ENCODE measurements around the gene GPC5.
A peak's percentile ranks its signal among the peaks of the same experiment; 100 is the strongest.

The GPC5 gene

DNA sequence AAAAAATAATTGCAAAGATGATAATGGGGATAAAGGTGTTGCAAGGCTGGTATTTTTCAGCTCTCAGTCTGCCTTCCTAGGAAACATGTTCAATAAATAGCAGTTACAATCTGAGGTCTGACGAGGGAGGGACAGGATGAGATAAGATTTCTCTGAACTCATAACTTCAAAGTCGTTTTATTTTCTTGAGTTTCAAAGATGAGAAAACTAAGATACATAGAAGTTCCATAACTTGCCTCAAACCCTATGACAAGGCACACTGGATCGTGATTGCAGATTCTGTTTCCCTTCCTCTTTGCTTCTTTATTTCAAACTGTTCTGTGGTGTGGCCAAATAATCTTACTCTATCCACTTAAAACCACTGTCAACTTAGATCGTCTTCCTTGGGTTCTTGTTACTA, 327.2 kb downstream of the GPC5 start:
- no peak for DNase-seq

DNA sequence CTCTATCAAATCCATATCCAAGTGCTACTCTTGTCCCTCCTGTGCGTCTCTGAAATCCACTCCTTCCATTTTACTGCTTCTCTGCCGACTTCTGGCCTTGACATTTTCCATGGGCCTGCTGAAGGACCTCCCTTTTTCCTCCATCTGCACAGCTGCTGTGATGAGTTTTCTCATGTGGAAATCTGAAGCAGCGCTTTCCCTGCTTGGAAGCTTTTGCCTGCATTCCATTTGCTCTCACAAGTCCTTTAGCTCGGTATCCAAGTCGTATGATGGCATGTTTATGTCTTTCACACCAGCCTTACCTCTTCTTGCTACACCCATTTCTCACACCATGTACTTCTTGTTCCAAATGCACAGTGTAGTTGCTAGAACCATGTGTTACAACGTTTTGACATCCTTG, 328.2 kb downstream of the GPC5 start:
- DNase-seq = no peak

DNA sequence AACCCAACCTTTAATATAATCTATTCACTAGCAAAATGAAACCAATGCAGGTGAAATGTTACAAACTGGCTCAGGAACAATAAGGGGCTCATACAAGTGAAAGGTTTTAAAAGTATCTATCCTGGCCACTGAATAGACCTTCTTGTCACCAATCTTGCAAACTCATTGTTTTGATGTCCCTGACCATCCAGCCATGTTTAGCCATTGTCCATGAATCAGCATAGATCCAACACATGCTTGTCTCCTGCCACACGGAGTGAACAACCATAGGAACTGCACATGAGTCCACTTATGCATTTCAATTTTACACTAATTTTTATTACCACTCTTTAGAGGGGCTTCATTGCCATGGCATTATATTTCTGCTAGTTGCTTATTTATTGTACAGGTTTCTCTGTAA, 331.4 kb downstream of the GPC5 start:
- no peak for DNase-seq

DNA sequence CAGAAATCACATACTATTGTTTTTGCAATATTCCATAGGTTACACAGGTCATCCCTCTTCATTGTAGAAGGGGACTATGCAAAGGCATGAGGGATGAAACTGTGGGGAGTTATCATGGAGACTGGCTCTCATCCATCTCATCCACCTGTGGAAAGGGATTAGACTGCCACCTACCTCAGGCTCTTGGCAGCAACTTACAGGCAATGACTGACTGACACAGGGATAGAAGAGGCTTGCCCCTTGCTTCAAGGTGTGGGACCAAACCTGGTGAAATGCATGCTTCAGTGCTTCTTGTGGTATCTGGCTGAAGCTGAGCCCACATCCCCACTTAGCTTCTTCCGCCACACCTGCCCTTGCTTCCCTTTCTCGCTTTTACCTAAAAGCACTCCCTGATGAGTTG, 341.3 kb downstream of the GPC5 start:
- no peak for DNase-seq

DNA sequence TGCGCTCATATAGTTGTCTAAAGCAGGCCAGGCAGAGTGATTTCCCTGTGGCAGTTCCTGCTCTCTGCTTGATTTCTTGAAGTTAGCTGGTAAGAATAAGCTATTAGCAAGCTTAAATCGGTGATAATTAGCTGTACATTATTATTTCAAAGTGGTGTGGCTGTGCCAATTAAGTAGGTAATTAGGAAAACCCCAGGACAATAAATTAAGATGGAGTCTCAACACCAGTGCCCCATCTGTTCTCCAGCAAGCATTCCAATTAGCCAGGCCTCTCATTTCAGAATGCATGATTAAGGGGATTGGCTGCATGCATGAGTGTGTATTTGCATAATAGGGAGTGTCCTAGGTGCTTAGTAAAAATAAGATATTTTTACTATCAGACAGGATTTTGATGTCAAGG, 342.3 kb downstream of the GPC5 start:
- peak; percentile 9 for DNase-seq

DNA sequence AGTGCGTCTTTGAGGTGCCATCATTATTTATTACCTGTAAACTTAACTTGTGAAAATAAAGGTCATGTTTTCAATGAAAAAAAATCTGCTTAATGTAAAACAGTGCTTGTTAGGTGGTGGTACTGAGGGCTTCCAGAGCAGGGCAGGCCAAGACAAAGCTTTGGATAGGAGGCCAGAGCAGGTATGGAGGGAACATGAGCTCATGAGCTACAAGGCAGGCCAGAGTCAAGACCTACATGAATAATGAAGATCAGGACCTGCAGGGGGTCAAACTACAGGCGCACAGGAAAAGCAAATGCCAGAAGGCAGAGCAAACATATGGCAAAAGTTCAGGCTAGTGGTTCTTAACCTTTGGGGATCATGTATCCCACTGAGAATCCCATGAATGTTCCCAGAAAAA, 343.5 kb downstream of the GPC5 start:
- DNase-seq = no peak

DNA sequence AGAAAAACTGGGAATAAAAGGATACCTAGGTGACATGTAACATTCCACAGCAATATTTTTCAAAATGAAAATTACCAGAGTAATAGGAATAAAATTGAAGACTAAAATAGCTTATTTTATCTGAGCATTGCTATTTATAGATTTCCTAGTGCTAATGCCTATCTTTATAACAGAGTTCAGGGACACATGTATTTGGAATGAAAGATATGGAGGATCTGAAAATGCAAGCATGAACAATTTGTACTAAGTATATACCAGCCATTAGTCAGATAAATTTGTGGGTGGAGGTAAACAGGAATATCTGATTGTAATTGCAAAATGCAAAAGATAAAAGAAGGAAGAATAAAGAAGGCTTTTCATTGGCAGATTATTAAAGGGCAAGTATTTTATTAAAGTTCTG, 345.9 kb downstream of the GPC5 start:
- no peak for DNase-seq

DNA sequence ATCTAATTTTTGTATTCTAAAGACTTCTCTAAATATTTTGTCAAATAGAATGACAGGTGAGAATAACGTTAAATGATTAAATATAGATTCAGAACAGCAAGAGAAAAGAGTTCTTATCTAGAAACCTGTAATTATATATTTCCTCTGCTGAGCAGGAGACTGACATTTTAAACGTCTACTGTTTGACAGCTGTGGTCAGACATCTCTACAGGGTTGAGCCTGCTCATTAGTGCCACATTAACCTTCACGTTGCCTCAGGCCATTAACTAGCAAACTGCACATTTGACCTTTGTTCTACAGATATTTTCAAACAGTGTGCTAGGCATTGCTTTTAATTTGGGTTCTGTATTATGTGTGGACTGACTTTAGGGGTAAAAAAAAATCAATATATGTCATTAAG, 347.5 kb downstream of the GPC5 start:
- DNase-seq = peak; percentile 87

- DNase-seq = peak; percentile 4
These were observed 348.8 kb downstream of the GPC5 start for GRCh38 chr13:91747186-91747585.

GRCh38 chr13:91748416-91749089, 350.1 kb downstream of the GPC5 start:
- DNase-seq = no peak

DNA sequence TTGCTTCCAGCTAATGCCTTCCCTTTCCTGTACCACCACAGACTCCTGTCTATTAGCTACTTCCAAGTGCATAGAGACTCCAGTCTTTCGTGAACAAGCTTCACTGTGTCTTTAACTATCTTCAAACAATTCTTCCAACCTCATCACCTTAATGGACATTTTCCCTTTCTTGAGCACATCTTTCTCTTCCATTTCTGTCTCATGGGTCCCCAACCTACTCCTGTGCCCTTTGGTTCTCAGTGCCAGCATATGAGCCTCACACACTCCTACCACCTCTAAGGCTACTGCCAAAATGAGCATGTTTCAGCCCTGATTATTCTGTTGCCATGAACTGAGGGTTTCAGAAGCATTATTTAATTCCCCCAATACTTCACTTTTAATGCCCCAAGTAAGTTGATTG, 360.3 kb downstream of the GPC5 start:
- no peak for DNase-seq

DNA sequence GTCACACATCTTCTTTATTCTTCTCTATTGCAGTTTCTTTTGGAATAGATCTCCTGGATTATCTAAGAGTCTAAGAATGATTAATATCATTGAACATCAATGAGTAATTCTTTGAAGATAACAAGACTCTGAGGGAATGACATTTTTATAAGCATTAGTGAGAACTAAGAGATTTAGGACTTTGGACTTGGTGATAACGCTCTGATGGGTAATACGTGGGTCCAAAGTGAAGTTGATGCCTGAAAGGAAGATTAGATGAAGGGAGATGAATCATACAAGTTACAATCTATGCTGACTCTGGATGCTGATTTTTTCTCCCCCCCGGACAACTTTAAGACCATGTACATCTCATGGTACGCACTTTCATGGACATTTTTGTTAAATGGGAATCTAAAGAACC, 364.5 kb downstream of the GPC5 start:
- DNase-seq = no peak

GRCh38 chr13:91764527-91764926, 366.1 kb downstream of the GPC5 start:
- no peak for DNase-seq

GRCh38 chr13:91767651-91768050, 369.2 kb downstream of the GPC5 start:
- no peak for DNase-seq

GRCh38 chr13:91768746-91769145, 370.3 kb downstream of the GPC5 start:
- DNase-seq = no peak

- no peak for DNase-seq
These were observed 372.8 kb downstream of the GPC5 start for GRCh38 chr13:91771229-91771628.

GRCh38 chr13:91773591-91774227, 375.3 kb downstream of the GPC5 start:
- no peak for DNase-seq

GRCh38 chr13:91774397-91774796, 376.0 kb downstream of the GPC5 start:
- DNase-seq = no peak

- no peak for DNase-seq
These were observed 378.3 kb downstream of the GPC5 start for GRCh38 chr13:91776611-91777193.

DNA sequence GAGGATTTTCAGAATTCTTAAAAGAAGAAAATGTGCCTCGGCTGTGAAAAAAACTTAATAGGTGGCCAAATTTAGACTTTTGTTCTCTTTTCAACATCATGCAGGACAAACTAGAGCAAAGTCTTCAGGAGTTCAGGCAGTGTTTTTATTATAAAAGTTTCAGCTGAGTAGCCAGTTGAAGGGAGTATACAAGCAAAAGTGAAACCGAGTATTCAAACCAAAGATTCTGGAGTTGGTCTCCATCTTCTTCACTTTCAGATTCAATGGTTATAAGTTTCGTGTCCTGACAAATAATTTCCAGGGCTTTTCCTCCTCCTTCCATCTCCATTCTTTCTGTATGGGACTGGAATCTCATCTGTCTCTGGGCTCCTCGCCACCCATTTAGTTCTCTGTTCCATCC, 379.7 kb downstream of the GPC5 start:
- no peak for DNase-seq

DNA sequence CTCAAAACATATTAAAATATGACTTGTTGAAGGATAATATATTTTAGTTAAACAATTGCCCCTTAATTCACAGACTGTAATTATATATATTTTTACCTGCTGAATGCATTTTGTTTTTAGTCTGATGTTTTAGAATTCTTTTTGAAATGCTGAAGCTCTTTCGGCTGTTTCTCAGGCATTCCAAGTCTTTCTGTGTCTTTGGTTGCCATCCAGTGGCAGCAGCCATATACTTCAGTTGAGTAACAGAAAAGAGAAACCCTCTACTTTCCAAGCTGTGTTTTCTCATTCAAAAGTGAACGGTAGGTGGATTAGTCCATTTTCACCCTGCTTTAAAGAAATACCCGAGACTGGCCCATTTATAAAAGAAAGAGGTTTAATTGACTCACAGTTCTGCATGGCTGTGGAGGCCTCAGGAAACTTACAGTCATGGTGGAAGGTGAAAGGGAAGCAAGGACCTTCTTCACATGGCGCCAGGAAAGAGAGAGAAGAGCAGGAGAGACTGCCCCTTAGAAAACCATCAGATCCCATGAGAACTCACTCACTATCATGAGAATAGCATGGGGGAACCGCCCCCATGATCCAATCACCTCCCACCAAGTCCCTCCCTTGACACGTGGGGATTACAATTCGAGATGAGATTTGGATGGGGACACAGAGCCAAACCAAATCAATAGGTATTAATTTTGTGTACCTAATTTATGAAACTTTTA, 383.7 kb downstream of the GPC5 start:
- DNase-seq = peak; percentile 25

DNA sequence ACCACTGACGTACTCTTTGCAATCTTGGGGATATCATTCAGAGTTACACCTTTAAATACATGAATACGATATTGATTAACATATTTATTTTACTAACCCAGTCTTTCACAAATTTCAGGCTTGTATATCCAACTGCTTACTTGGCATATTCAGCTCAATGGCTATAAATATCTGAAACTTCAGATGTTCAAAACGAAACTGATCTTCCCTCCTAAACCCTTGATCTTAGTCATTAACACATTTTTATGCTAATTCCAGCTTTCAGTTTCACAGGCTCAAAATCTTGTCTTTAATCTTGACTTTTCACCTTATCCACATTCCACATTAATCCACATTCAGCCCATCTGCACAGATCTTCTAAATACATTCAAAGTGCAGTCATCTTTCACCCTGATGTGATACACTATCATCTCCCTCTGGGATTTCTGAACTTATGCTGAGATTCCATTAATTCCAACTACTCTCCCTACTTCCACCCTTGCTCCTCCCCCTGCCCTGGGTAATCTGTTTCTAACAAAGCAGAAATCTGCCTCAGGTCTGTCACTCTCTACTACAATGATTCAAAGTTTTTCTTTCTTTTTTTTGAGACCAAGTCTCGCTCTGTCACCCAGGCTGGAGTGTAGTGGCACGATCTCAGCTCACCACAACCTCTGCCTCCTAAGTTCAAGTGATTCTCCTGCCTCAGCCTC, 387.2 kb downstream of the GPC5 start:
- no peak for DNase-seq

GRCh38 chr13:91792054-91792453, 393.6 kb downstream of the GPC5 start:
- no peak for DNase-seq
